CMK (cell line): ENCODE measurements around the gene CCDC116.
"Not testable (repeated sequence)": the region's sequence is repeated elsewhere in the genome, so short reads cannot be mapped to it uniquely, and the experiment has no call there.

Experiments used
- DNase-seq: peaks from one replicate; pipeline ENCODE4 v3.0.0-alpha.2; 2010; ENCODE audit warnings: low read depth

The CCDC116 gene

DNA sequence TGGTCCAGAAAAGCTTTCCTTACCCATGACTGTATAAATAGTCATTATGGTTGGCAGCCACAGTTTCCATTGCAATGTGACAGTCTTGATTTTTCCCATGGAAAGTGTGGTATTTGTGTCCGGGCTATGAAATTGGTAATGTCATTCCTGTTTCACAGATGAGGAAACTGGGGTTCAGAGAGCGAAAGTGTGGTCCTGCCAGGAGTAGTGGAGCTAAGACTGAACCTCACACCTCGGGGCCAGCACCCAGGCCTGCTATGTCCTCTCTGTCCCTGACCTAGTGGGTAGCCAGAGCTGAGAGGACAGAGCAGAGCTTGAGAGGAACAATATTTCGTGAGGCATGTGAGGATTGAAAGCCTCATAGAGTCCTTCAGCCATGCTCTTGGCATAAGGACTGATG is 1.5 kb upstream of the CCDC116 start:
- DNase-seq, result no peak

DNA sequence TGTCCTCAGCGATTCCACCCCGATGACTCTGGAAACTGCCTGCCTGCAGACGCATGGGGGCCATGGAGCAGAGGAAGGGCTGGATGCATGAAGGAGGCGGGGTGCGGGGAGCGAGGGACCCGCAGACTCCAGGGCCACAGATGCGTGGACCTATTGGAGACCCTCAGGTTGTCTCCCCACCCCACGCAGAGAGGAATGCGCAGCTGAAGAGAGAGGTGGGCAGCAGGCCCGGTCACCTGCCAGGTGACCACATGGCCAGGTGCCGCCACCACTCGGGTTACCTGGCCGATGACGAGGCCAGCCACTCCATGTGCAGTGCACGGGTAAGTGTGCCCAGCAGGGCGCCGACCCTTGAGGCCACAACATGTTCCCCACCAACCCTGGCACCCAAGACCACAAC is 371 bp downstream of the CCDC116 start:
- no peak for DNase-seq

DNA sequence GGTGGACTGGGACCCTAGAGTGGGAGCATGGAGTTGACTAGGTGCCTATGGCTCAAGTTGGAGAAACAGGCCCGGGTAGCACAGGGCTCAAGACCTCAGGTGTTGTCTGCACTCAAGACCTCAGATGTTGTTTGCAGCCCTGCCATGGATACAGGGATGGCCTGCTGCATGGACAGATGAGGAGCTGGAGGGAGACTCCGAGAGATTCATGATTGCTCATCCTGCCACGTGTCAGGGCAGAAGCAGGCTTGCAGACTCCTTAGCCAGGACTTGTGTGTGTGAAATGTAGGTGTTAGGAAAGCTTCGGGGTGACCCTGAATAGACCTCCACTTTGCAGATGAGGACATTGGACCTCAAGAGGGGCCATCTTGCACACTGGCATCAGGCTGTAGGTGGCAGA is 921 bp downstream of the CCDC116 start:
- no peak for DNase-seq

DNA sequence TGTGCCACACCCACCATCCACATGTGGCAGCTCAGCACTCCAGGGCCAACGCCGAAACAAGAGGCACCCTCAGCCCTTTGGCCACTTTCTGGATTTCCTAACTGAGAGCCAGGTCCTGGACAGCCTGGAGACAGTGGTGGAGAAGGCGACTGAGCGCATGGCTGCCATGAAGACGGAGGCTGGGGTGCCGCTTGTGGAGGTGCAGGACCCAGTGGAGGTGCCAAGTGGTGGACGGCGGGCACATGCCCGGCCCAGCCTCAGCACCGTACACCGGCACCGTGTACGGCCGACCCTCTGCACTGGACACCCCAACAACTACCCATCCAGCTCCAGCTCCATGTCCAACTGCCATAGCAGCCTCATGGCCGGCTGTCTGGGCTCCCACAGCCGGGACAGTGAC is 1.5 kb downstream of the CCDC116 start:
- no peak for DNase-seq

DNA sequence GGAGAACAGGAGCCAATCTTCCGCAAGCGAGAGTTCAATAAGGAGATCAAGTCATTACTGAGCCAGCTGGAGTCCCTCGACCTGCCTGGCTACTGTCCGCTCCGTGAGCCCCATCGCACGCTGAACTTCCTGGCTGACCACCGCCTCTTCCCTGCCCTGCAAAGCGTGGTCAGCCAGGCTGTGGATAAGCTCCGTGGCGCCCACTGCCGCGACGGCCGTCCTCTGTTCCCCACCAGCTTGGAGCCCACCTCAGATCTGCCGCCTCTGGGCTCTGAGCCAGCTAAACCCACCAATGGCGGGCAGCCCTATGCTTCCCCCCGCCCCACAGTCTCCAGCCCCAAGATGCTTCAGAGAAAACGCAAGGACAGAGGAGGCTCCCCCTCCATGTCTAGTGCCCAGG is 2.3 kb downstream of the CCDC116 start:
- no peak for DNase-seq

DNA sequence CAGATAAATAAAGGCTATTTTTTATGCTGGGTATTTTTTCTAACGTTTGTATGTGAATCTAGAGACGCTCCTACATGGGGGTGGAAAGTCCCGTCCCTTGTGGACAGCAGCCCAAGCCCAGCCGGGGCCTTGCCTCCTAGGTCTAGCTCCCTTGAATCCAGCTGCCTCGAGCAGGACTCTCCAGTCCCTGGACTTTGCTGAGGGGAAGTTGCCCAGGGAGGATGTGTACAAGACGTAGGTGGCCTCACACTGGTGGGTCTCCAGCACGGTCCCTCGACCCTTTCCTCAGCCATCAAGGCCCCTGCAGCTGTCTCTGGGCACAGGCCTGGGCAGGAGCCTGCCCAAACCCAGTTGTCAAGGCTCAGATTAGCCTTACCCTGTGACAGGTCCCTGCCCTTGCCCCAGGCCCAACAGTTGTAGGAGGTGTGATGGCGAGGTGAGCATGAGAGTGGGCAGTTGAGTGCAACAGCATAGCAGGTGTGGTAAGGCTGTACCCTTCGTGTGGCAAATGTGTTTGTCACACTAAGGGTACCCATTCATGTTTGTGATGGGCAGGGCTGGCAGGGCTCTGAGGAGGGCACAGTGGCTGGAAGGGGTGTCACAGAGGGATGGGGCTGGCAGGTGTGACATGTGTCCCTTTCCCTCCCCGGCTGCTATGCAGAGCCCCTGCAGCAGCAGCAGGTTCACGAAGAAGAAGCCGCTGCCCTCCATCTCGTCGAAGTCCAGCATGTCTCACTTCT is 3.4 kb downstream of the CCDC116 start:
- no peak for DNase-seq

DNA sequence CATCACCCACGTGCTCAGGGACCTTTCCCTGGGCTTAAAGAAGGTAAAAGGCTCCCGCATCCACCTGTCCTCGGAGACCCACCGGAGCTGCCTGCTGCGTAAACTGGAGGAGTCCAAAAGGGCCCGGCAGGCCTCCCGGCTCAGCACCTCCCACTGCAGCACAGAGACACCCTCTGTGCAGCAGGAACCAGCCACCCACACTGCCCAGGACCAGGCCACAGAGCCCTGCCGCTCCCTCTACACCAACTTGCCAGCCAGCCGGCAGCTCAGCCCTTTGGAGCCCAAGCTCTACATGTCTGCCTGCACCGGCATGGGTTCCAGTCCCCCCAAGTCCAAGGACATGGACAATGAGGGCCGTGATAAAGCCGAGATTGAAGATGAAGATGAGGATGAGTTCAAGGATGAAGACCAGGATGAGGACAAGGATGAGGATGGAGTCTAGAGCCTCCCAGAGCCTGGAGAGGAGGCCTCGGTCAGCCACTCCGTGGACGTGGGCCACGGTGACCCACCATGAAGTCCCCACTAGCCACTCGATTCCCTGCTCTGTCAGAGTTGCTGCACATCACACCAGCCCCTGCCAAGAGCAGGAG is 4.2 kb downstream of the CCDC116 start:
- DNase-seq, result no peak

DNA sequence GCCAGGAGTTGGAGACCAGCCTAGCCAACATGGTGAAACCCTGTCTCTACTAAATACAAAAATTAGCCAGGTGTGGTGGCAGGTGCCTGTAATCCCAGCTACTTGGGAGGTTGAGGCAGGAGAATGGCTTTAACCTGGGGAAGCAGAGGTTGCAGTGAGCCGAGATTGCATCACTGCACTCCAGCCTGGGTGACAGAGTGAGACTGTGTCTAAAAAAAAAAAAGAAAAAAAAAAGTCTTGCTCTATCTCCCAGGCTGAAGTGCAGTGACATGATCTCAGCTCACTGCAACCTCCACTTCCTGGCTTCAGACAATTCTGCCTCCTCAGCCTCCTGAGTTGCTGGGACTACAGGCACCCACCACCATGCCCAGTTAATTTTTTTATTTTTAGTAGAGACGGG is 4.9 kb downstream of the CCDC116 start:
- DNase-seq, result not testable (repeated sequence)

DNA sequence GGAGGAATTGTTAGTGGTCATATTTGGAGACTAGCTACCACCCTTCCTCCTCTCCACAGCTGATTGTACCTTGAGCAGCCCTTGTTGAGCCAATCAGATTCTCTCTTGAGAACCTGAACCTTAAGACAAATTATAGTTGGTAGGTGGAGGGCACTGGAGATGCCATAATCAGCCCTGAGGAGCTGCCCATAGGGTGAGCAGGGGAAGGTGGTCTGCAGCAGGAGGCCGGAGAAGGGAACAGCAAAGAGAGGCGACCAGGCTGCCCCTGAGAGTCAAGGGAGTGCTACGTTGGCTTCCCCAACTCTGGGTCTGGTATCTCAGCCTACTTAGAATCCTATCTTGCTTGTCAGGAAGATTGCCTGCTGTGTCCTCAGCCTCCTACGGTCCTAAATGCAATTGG is 6.8 kb downstream of the CCDC116 start:
- no peak for DNase-seq

DNA sequence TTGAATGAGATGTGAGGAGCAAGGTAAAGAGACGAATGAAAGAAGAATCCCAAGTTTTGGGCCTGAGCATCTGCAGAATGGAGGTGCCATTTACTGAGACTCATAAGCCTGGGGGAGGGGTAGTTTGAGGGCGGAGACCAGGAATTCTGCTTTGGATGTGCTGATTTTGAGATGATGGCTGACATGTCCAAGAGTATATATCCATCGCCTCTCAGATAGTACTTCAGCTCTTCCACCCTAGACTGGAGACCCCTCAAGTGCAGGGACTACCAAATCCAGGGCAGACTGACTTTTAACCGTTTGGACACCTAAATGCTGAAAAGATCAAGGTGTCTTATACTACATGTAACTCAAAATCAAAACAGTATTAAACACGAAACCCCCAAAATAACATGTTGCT is 8.2 kb downstream of the CCDC116 start:
- DNase-seq, result no peak

DNA sequence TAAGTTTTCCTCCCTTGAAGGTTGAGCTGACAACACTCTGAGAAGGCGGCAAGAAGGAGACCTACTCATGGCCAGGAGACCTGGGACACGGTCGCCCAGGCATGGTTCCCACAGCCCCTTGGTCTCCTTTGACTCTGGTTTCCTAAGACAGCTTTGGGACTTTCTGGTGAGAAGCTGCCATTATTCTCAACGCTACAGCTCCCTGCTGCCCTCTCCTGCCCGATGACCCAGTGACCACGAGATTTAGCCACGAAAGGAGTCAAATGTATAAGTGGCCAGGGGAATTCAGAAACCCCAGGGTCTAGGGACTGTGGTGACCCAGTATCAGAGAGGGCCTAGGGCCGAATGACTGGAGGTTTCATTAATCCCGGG is 8.8 kb downstream of the CCDC116 start:
- DNase-seq, result no peak

DNA sequence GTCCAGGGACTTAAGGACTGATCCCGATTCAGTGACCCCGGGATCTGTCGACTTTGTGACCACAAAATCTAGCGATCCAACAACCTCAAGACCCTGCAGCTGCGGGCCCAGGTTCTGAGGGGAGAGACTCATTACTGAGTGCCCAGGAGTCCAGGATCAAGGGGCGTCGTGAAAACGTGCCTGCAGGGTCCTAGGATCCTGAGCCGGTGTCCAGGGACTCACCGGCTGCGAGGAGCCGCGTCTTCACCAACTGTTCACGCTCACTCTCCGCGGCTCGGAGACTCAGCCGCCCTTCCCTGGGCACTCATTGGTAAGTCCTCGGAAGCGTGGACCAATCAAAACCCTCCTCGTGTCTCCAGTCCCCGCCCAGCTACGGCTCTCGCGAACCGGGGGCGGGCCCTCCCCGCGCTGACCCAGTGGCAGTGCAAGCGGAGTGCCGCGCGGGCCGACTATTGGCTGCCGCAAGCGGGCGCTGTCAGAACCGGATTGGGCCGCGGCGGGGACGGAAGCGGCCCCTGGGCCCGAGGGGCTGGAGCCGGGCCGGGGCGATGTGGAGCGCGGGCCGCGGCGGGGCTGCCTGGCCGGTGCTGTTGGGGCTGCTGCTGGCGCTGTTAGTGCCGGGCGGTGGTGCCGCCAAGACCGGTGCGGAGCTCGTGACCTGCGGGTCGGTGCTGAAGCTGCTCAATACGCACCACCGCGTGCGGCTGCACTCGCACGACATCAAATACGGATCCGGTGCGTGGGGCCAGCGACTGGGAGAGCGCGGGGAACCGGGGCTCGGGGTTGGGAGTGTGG is 9.4 kb downstream of the CCDC116 start, which contains the start of gene SDF2L1:
SDF2L1 (plus strand) TSS at position 514 of the 795 bp plus-strand sequence; CDS start at position 549, 35 bp downstream.
- DNase-seq, result peak; percentile 92

DNA sequence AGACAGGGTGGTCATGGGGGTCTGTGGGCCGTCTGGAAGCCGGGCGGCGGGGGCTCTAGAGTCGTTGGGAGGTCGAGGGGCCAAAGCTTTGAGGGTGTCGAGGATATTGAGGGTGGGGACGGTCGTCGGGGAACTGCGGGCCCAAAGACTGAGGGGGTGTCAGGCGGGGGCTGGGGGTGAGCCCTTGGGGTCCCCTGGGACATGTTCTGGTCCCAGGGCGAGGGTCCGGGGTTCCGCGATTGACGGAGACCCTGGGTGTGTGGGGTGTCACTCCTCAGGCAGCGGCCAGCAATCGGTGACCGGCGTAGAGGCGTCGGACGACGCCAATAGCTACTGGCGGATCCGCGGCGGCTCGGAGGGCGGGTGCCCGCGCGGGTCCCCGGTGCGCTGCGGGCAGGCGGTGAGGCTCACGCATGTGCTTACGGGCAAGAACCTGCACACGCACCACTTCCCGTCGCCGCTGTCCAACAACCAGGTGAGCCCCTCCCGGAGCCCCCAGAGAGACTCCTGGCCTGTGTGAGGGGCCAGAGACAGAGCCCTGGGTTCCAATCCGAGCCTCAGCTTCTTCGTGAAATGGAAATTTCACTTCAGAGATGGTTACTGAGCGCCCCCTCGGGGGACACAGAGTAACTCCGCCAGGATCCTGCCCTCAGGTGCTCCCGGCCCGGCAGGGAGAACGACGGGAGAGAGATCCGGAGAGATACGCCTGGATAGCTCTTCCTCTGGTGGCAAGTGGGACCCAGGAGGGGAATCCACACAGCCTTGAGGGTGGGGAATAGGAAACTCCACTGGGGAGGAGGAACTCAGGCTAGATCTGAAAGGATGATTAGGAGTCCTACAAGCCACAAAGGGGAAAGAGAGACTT is 10.3 kb downstream of the CCDC116 start:
- DNase-seq, result no peak

DNA sequence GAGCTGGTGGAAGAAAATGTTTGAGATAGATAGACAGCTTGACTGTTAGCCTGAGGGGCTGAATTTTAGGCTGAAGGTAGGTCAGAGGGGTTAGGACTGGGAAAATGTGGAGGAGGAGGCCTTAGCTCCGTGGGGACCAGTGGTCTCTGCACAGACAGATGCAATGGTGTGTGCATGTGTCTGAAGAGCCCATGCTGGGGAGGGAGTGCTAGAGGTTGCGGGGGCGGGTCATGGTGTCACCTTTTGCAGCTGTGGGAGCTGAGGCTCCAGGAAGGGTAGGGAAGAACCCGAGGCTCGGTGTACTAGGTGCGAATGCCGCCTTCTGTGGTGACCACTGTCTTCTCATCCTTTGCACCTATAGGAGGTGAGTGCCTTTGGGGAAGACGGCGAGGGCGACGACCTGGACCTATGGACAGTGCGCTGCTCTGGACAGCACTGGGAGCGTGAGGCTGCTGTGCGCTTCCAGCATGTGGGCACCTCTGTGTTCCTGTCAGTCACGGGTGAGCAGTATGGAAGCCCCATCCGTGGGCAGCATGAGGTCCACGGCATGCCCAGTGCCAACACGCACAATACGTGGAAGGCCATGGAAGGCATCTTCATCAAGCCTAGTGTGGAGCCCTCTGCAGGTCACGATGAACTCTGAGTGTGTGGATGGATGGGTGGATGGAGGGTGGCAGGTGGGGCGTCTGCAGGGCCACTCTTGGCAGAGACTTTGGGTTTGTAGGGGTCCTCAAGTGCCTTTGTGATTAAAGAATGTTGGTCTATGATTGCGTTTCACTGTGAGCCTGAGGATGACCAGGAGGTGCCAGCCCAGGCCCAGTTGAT is 11.2 kb downstream of the CCDC116 start:
- DNase-seq, result no peak

DNA sequence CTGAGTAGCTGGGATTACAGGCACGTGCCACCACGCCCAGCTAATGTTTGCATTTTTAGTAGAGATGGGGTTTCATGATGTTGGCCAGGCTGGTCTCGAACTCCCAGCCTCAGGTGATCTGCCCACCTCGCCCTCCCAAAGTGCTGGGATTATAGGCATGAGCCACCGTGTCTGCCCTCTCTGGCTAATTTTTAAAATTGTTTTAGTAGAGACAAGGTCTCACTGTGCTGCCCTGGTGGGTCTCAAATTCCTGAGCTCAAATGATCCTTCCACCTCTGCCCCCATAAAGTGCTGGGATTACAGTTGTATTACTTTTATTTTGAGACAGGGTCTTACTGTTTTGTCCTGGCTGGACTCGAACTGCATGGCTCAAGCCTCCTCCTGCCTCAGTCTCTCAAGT is 13.0 kb downstream of the CCDC116 start:
- not testable (repeated sequence) for DNase-seq

DNA sequence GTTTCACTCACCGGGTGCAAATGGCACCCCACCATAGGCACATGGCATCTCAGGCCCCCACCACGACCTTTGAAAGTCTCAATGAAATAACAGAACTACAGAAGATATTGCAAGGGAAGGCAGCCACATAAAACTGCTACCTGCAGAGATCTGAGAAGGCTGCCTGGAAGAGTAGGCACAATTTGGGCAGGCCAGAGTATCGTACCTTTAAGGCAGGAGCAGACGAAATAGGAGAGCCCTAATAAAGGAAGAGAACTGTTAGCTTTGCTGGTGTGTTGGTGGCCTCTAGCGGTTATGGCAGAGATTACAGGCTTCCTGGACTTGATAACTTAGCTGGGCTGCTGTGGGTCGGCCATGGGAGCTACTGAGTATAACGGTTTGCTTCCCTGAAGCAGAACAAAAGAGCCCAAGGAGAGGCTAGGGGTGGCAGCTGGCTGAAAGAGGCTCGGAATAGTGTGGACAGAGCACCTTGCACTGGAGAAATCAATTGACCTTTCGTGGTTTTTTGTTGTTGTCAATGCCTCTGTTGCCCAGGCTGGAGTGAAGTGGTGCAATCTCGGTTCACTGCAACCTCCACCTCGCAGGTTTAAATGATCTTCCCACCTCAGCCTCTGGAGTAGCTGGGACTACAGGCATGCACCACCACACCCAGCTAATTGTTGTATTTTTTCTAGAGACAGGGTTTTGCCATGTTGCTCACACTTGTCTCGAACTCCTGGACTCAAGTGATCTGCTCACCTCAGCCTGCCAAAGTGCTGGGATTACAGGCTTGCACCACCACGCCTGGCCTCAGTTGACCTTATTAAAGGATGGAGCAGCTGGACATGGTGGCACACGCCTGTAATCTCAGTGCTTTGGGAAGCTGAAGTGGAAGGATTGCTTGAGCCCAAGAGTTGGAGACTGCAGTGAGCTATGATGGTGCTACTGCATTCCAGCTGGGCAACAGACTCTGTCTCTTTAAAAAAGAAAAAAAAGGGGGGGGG is 14.3 kb downstream of the CCDC116 start:
- no peak for DNase-seq

DNA sequence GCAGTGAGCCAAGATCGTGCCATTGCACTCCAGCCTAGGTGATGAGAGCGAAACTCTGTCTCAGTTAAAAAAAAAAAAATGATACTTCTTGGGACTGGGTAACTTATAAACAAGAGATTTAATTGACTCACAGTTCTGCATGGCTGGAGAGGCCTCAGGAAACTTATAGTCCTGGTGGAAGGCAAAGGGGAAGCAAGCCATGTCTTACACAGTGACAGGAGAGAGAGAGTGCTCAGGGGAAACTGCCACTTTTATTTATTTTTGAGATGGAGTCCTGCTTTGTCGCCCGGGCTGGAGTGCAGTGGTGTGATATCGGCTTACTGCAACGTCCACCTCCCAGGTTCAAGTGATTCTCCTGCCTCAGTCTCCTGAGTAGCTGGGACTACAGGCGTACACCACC is 17.7 kb downstream of the CCDC116 start:
- DNase-seq, result no peak

DNA sequence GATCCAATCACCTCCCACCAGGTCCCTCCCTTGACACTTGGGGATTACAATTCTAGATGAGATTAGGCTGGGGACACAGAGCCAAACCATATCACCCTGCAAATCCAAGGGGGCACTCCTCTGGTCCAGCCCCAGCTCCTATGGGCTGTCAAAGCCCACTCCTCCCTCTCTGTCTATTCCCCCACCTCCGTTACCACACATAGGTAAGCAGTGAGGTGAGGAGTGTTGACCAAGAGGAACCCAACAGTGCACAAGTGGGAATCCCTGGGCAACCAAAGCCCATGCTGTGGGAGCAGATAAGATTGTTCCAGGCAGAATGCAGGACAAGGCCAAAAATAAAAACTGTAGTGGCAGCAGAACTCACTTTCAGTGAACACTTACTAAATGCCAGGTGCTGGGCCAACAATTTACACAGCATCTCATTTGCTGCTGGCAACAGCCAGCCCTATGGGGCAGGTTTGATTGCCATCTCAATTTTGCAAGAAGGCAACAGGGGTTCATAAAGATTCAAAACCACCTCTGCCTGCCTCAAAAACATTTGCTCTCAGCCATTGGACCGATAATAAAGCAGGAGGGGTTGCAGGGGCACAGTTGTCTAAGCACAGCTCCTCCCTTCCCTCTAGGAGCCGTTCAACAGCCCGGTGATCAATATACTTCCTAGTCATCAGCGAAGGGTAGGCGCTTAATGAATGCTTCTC is 18.4 kb downstream of the CCDC116 start:
- no peak for DNase-seq

DNA sequence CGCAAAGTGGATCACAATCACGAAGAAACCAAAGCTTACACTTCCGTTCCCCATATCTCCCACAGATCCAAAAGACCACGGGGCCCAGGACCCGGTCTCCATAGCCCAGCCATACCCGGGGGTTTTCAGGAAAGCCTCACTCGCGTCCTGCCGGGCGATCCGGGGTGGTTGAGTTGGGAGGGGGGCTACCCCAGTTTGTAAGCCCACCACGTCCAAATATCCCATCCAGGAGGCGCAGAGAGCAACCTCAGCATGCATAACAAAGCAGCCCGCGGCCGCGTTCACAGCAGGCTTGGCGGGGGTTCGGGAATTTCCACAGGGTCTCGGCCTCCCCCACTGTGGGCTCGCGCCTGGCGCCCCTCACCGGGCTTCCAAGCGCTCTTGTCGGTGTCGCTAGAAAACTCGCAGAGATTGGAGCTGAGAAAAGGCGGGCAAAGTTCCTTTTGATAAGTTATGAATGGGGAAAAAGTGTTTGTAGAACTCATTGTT is 19.0 kb downstream of the CCDC116 start:
- DNase-seq, result no peak
